Activated T-cell treated with anti-CD3 and anti-CD28 coated beads for 24 hours (primary cell): ENCODE data around the gene IQGAP3.

Experiments
- DNase-seq: peaks from one replicate; pipeline ENCODE4 v3.0.0-alpha.2; 2020; ENCODE audit warnings: low read depth

IQGAP3 gene

DNA sequence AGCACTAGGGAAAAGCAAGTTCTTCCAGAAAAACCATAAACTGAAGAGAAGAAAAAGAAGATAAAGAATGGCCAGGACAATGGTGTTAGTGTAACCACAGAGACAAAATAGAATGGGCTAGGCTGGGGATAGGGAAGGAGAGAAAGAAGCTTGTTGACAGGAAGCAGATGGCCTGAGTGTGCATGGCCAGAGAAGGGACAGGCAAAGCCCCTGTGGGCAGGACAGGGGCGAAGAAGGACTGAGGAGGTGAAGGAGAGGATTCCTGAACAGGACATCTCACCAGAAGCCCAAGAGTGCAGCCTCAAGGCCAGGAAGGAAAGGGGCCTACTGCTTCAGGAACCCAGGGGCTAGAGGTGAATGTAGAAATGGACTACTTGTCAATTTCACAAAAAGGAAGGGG, 29.3 kb downstream of the IQGAP3 start:
- DNase-seq = no peak

- no peak for DNase-seq
Observed at GRCh38 chr1:156540955-156541354, 31.4 kb downstream of the IQGAP3 start.

- DNase-seq = no peak
Observed at GRCh38 chr1:156539818-156540355, 32.5 kb downstream of the IQGAP3 start.

- DNase-seq = no peak
Observed at GRCh38 chr1:156538711-156539440, 33.5 kb downstream of the IQGAP3 start.

DNA sequence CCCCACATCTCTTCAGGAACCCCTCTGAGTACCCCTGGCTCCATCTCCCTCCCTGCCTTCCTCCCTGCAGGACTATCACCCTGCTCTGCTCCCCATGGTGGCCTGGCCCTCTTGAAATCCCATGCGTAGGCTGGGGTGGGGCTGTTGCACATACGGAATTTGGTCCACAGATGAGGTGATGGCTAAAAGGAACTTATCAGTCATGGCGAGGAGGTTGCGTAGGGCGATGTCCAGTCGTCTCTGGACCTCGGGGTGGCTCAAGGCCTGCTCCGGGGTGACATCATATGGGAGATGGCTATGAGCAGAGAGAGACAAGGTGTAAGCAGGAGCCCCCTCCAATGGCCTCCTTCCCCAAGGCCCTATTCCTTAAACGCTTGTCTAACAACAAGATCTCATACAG, 35.3 kb downstream of the IQGAP3 start:
- no peak for DNase-seq

DNA sequence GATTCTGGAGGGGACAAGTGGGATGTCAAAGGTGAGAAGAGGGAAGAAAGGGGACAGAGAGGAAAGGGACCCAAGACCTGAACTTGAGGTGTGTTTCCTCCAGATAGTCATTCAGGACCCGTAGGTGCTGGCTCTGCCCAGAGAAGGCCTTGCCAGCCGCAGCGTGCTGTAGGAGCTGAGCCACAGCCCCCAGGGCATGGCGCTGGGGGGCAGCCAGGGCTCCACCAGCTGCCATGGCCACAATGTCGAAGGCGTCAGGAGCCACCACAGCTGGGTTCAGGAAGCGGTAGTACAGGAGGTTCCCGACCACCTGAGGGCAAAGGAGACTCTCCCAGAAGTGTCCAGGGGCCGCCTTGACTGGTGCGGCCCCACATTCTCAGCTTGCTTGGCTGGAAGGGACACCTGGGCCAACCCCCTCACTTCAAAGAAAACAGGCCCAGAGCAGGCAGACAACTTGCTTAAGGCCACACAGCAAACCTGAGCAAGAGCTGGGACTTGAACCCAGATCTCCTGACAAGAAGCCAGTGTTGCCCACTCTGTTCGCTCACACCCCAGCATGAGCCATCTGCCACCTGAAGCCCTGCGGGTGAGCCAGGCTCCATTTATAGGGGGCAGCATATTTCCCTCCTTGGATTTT, 37.8 kb downstream of the IQGAP3 start:
- DNase-seq = no peak

DNA sequence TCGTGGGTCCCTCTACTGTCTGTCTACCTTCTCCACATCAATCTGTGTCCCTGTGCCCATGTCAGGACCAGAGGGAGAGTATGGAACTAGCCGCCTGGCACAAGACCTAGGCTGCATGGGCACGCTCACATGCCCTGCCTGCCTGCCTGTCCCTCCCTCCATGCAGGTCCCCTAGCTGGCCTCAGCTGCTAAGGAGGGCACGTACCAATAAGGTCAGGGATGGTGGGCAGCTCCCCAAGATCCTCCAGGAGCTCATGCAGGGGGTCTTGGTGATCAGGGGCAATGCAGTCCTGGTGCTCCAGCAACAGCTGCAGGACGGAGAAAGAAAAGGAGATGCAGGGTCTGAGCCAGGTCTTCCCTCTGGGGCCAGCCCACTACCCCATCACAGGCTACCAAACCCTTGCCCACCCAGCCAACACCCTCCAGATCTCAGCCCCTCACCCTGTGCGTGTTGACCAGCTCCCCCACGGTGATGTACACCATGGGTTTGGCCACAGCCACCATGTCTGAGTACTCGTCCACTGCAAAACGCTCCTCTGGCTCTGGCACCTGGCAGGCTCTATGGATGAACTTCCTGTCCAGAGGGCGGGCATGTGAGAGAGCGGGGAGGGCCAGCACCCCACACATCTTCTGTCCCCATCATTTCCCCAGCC, 38.7 kb downstream of the IQGAP3 start:
- DNase-seq = no peak

DNA sequence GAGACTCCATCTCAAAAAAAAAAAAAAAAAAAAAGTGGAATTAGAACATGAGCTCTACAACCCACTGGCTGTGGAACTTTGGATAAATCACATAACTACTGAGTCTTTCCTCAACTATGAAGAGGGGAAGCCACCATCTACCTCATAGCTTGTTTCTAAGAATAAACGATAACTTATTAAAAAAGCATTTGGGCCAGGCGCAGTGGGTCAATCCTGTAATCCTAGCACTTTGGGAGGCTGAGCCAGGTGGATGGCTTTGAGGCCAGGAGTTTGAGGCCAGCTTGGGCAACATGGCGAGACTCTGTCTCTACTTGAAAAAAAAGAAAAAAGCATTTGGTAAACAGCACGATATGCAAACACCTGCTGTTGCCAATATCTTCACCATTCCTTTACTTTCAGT, 40.0 kb downstream of the IQGAP3 start:
- DNase-seq = no peak

GRCh38 chr1:156530006-156530405, 42.4 kb downstream of the IQGAP3 start:
- no peak for DNase-seq

DNA sequence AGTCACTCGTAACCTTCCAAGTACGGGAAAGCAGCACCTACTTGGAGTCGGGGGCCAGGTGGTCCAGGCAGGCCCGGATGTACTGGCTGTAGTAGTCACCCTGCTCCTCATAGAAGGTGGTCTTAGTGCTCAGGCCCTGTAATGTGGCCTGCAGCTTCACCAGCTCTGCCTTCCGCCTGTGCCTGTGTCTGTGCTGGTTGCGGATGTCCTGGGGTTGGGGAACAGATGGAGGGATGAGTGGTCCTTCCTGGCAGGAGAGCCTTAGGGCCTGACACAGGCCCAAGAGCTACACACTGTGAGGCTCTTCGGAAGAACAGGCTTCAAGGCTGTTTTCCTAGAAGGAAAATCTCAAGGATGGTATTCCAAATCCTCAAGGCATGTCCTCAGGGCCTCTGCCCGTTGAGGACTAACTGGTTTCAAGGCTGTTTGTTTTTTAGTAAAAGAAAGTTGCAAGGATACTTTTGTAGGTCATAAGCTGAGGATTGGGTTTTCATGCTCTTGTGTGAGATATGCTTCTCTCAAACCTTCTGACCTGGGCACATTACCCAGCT, 43.4 kb downstream of the IQGAP3 start:
- DNase-seq = no peak

DNA sequence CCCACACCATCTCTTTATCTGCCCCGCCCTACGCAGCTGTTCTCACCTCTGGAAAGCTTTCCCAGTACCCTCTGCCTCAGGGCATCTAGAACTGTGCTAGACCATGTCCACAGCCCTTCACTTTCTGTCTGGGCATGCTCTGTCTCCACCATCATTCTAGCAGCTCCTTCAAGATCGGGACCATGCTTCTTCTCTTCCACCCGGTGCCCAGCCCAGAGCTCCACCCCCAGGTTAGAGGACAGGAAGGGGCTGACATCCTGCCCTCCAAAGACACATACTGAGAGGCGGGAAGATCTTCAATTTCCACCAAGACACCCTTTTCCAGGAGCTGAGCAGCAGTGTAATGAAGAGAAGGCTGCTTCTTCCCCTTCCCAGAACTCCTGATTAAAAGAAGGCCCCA, 44.1 kb downstream of the IQGAP3 start:
- DNase-seq = no peak

DNA sequence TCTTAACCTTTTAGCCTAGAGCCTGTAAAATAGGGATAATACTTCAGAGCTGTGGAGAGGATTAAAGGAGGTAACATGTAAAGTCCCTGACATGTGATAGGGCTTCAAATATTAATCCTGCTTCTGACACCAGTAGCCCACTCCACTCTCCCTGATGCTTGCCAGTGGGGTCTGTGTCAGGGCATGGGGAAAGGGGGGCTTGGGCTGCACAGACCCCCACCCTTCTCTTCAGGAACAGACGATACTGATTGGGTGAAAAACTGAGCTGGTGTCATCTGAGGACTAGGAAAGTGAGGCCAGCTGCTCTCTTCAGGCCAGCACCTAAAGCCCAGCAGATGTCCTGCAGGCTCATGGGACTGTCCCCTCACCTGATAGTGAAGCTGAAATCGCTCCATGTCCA, 44.8 kb downstream of the IQGAP3 start:
- no peak for DNase-seq

- no peak for DNase-seq
Observed at GRCh38 chr1:156525856-156526489, 46.4 kb downstream of the IQGAP3 start.

DNA sequence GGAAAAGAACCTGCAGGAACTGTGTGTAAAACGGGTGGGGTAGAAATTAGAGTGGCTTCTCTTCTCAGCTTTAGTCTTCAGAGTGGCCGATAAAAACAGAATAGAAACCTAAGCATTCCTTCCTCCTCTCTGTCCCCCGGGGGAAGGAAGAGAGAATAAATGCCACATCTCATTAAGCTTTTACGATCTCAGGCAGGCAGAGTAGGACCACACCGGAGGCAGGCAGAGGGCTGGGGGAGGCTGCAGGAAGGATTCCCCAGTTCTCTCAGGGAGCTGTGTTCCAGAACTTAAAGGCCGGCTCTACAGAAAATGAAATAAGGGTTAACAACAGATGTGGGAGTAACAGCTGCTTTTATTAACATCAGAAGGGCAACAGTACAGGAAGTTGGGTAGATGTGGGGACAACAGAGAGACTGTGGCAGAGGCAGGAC, 47.3 kb downstream of the IQGAP3 start:
- DNase-seq = no peak

GRCh38 chr1:156524481-156524869, 47.9 kb downstream of the IQGAP3 start:
- DNase-seq = no peak

GRCh38 chr1:156523801-156524480, 48.4 kb downstream of the IQGAP3 start:
- no peak for DNase-seq

DNA sequence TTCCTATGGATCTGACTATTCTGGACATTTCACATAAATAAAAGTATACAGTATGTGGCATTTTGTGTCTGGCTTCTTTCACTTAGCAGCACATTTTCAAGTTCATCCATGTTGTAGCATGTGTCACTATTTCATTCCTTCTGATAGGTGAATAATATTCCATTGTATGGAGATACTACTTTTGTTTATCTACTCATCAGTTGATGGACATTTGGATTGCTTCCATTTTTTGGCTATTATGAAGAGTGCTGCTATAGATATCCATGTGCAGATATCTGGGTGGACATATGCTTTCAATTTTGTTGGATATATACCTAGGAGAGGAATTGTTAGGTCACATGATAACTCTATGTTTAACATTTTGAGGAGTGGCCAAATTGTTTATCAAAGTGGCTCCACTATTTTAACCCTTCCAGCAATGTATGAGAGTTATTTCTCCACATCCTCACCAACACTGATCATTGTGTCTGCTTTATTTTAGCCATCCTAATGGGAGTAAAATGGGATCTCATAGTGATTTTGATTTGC, 49.9 kb downstream of the IQGAP3 start:
- DNase-seq = no peak

GRCh38 chr1:156517748-156518147, 54.6 kb downstream of the IQGAP3 start:
- no peak for DNase-seq

DNA sequence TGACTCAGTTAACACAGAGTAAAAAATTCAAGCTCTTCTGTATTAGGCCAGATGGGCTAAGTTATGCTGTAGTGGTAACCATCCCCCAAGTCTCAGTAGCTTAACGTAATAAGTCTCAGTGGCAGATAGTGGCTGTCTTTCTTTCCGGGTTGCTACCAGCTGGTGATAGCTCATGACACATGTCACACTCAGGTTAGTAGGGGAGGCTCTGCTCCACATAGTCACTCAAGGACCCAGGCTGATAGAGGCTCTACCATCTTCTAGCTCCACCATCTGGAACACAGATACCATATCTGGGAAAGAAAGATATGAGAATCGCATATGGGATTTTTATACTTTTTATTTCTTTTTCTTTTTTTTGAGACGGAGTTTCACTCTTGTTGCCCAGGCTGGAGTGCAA, 55.5 kb downstream of the IQGAP3 start:
- DNase-seq = no peak

DNA sequence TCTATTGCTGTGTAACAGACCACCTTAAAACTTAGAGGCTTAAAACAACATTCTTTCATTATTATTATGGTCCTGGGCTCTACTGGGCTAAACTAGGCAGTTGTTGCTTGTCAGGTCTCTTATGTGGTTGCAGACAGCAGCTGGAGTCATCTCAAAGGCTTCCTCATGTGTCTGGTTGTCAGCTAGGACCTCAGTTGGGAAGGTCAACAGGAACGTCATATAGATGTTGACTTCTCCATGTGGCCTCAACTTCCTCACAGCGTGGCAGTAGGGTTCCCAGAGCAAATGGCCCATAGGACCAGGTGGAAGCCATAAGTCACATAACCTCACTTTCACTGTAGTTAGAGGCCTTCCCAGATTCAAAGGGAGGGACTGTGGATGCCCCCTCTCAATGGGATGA, 56.4 kb downstream of the IQGAP3 start:
- DNase-seq = no peak

- no peak for DNase-seq
Observed at GRCh38 chr1:156513185-156513584, 59.2 kb downstream of the IQGAP3 start.

DNA sequence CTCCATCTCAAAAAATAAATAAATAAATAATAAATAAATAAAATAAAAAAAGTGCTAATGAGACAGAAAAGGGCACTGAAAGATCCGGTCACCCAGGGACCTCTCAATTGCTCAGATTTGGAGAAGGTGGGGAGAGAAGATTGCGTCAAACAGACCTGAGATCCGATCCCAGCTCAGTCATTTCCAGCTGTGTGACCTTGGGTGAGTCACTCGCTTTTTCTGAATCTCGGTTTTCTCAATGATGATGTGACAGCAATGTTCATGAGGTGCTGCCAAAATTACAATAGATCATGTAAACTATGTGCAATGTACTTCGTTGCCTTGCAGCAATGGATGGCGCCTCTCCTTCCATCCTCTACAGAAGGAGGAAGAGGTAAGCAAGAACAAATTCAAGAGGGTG, 60.7 kb downstream of the IQGAP3 start:
- DNase-seq = no peak
